IMR-90 (cell line): ENCODE results near the gene CFAP69.

ENCODE experiments used
- BHLHE40 ChIP-seq: fragments of 150-350 bp; IDR thresholded peaks from 2 replicates; pipeline ENCODE4 v1.6.1; 2016; ENCODE audit warnings: mild to moderate bottlenecking, low read depth, low read length
- CEBPB ChIP-seq: IDR thresholded peaks from 2 replicates; pipeline ENCODE4 v1.6.1; 2012; ENCODE audit warnings: low read depth, low read length, improper control_type of control experiment
- CHD1 ChIP-seq: IDR thresholded peaks from 2 replicates; pipeline ENCODE4 v1.6.1; 2012; ENCODE audit warnings: low read depth, low read length, improper control_type of control experiment
- FOS ChIP-seq: fragments of 150-350 bp; IDR thresholded peaks from 2 replicates; pipeline ENCODE4 v1.6.1; 2016; ENCODE audit warnings: low read depth, low read length
- MAFK ChIP-seq: IDR thresholded peaks from 2 replicates; pipeline ENCODE4 v1.6.1; 2012; ENCODE audit warnings: low read depth, low read length, improper control_type of control experiment
- MXI1 ChIP-seq: IDR thresholded peaks from 2 replicates; pipeline ENCODE4 v1.6.1; 2012; ENCODE audit warnings: low read depth, mild to moderate bottlenecking, low read length, moderate library complexity, borderline replicate concordance
- NFE2L2 ChIP-seq: fragments of 150-350 bp; IDR thresholded peaks from 2 replicates; pipeline ENCODE4 v1.6.1; 2016; ENCODE audit warnings: low read depth, mild to moderate bottlenecking, low read length
- POLR2A ChIP-seq: IDR thresholded peaks from 2 replicates; pipeline ENCODE4 v1.6.1; 2012; ENCODE audit warnings: mild to moderate bottlenecking, low read depth, low read length
- RAD21 ChIP-seq: IDR thresholded peaks from 2 replicates; pipeline ENCODE4 v1.6.1; 2012; ENCODE audit warnings: low read length, improper control_type of control experiment
- RFX5 ChIP-seq: IDR thresholded peaks from 2 replicates; pipeline ENCODE4 v1.8.0; 2012; ENCODE audit warnings: low read depth, mild to moderate bottlenecking, low read length, moderate library complexity
- SMC3 ChIP-seq: fragments of 150-350 bp; IDR thresholded peaks from 2 replicates; pipeline ENCODE4 v1.6.1; 2016; ENCODE audit warnings: low read depth, mild to moderate bottlenecking, antibody characterized with exemption, low read length, moderate library complexity
- TF ChIP-seq, protein P1 (sequence below): conservative IDR thresholded peaks from 2 replicates; pipeline ENCODE4 v1.5.1; 2012; ENCODE audit warnings: mild to moderate bottlenecking, low read depth, low read length, improper control_type of control experiment
- TF ChIP-seq, protein P2 (sequence below): fragments of 150-350 bp; IDR thresholded peaks from 2 replicates; pipeline ENCODE4 v1.6.1; 2017; ENCODE audit warnings: mild to moderate bottlenecking, antibody characterized with exemption, low read length, low read depth
- TF ChIP-seq, protein P3 (sequence below): fragments of 150-350 bp; IDR thresholded peaks from 2 replicates; pipeline ENCODE4 v1.6.1; 2016; ENCODE audit warnings: low read depth, mild to moderate bottlenecking, low read length, moderate library complexity, borderline replicate concordance

DNA sequence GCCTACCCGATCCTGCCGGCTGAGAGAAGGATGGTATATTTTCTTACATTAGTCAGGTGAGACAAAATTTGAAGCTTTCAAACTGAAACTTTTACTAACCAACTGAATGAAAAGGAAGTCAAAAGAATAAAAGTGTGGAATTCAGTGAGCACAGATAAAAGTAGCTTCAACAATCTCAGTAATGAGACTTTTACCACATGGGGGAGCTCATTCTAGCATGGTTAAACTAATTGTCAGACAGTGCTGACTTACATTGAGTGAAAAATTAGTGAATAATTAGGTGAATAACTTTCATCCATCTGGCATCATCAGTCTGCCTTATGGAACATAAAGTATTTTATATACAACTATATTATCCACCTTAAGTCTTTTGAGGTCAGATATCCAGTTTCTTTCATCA lies 67.8 kb downstream of the CFAP69 start:
- TF ChIP-seq, protein P1, sequence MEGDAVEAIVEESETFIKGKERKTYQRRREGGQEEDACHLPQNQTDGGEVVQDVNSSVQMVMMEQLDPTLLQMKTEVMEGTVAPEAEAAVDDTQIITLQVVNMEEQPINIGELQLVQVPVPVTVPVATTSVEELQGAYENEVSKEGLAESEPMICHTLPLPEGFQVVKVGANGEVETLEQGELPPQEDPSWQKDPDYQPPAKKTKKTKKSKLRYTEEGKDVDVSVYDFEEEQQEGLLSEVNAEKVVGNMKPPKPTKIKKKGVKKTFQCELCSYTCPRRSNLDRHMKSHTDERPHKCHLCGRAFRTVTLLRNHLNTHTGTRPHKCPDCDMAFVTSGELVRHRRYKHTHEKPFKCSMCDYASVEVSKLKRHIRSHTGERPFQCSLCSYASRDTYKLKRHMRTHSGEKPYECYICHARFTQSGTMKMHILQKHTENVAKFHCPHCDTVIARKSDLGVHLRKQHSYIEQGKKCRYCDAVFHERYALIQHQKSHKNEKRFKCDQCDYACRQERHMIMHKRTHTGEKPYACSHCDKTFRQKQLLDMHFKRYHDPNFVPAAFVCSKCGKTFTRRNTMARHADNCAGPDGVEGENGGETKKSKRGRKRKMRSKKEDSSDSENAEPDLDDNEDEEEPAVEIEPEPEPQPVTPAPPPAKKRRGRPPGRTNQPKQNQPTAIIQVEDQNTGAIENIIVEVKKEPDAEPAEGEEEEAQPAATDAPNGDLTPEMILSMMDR: peak; percentile 28
- TF ChIP-seq POLR2A: no peak
- TF ChIP-seq RAD21: peak; percentile 18; the same call in 1 of the 2 replicates
- TF ChIP-seq CHD1: no peak
- TF ChIP-seq BHLHE40: no peak
- no peak for TF ChIP-seq RFX5
- no peak for TF ChIP-seq MXI1
- no peak for TF ChIP-seq CEBPB
- TF ChIP-seq, protein P2, sequence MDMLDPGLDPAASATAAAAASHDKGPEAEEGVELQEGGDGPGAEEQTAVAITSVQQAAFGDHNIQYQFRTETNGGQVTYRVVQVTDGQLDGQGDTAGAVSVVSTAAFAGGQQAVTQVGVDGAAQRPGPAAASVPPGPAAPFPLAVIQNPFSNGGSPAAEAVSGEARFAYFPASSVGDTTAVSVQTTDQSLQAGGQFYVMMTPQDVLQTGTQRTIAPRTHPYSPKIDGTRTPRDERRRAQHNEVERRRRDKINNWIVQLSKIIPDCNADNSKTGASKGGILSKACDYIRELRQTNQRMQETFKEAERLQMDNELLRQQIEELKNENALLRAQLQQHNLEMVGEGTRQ: no peak
- TF ChIP-seq MAFK: no peak
- TF ChIP-seq FOS: no peak
- TF ChIP-seq NFE2L2: no peak
- TF ChIP-seq SMC3: peak; percentile 30; the same call in 1 of the 2 replicates
- TF ChIP-seq, protein P3, sequence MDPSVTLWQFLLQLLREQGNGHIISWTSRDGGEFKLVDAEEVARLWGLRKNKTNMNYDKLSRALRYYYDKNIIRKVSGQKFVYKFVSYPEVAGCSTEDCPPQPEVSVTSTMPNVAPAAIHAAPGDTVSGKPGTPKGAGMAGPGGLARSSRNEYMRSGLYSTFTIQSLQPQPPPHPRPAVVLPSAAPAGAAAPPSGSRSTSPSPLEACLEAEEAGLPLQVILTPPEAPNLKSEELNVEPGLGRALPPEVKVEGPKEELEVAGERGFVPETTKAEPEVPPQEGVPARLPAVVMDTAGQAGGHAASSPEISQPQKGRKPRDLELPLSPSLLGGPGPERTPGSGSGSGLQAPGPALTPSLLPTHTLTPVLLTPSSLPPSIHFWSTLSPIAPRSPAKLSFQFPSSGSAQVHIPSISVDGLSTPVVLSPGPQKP: no peak
